H1 (cell line): ENCODE measurements around the gene DCDC2C. TPM values are rescaled to one million over a fixed set of nuclear protein-coding genes. Genes with fewer than 3 reads are reported as not detected.

Source experiments
- polyA plus RNA-seq, 7 experiments: library from polyadenylated mRNA; depleted of rRNA in 3 of 7; stranded (reverse) in 5 of 7; unstranded in 2 of 7; fragments of >200 nt in 5 of 7; fragments of 200-250 nt in 2 of 7; gene quantifications; 1 replicate in 5 of 7; 2 replicates in 1 of 7; 4 replicates in 1 of 7; pipeline versions ENCODE4 v1.2.1 to v1.2.3, GENCODE V29; 2011 to 2013; ENCODE audit warnings: missing spikeins in 2 of 7, mixed read lengths in 2 of 7
- total RNA-seq: library from RNA; stranded (reverse); fragmentation: NEBNext Ultra II Directional; extraction: Animal tissue kit (Norgen Biotek cat#: 25700); gene quantifications from 2 replicates; pipeline ENCODE4 v1.2.1, GENCODE V29; 2021

The DCDC2C gene
- total and polyA plus RNA-seq, 2 of the 8 experiments (the other 6 are each of a cell fraction or from before 2014, with no cell fraction given) = 0.50 TPM; not detected in 1

Other genes starting within 250 kb of the DCDC2C start
- gene ADI1, start 184.0 kb upstream of the DCDC2C start, total RNA-seq = 32.7 and 40.2 TPM in 2 replicates
- gene ADI1, start 184.0 kb upstream of the DCDC2C start, polyA plus RNA-seq (2011; rRNA removed) = 12.2 and 13.7 TPM in 2 replicates
- gene RNASEH1, start 145.2 kb upstream of the DCDC2C start, total RNA-seq = 40.8 and 42.7 TPM in 2 replicates
- 11.7 and 13.9 TPM in 2 replicates for gene RNASEH1, start 145.2 kb upstream of the DCDC2C start, polyA plus RNA-seq (2011; rRNA removed)
- gene RPS7, start 128.3 kb upstream of the DCDC2C start, total RNA-seq = 1,867 and 1,891 TPM in 2 replicates
- 765 and 1,314 TPM in 2 replicates for gene RPS7, start 128.3 kb upstream of the DCDC2C start, polyA plus RNA-seq (2011; rRNA removed)
- 0.25 and 0.47 TPM in 2 replicates for gene COLEC11, start 108.5 kb upstream of the DCDC2C start, total RNA-seq
- gene COLEC11, start 108.5 kb upstream of the DCDC2C start, polyA plus RNA-seq (2011; rRNA removed) = 0.58 and 0.80 TPM in 2 replicates
- gene ALLC, start 45.4 kb upstream of the DCDC2C start, total RNA-seq = not detected in 2 replicates
- gene ALLC, start 45.4 kb upstream of the DCDC2C start, polyA plus RNA-seq (2011; rRNA removed) = not detected in 2 replicates